Measurements from ENCODE around the gene PRPSAP1.
"Not testable (repeated sequence)": the region's sequence is repeated elsewhere in the genome, so short reads cannot be mapped to it uniquely, and the experiment has no call there.

The PRPSAP1 gene

GRCh38 chr17:76365256-76365903, 11.7 kb upstream of the PRPSAP1 start:
- no peak for DNase-seq (ENCODE audit: low read depth, low spot score)
- peaks cover 21% of the 10 kb centered on the region for H3K4me1 ChIP-seq (ENCODE audit: insufficient read depth, insufficient read length)
- H3K27me3 ChIP-seq (ENCODE audit: insufficient read depth, insufficient read length) = no peaks in the 10 kb centered on the region
- no peaks in the 10 kb centered on the region for H3K36me3 ChIP-seq (ENCODE audit: insufficient read depth, insufficient read length, low read length)
- H3K4me3 ChIP-seq (ENCODE audit: insufficient read length, low read depth) = no peak overlapping the region
- TF ChIP-seq ZNF274 (IDR thresholded peaks at IDR 0.05; ENCODE audit: low read depth, low read length) (no peak), YY1 (IDR thresholded peaks at IDR 0.05; ENCODE audit: insufficient read depth, insufficient read length) (no peak), SUZ12 (IDR thresholded peaks at IDR 0.05; ENCODE audit: extremely low read depth, insufficient read depth, insufficient read length) (no peak)
- peaks cover 17% of the 10 kb centered on the region; the same call in 1 of the 2 replicates for H3K9me3 ChIP-seq (ENCODE audit: insufficient read depth, low read length)
- no peak overlapping the region for H3K9ac ChIP-seq (ENCODE audit: insufficient read length, low read depth)

GRCh38 chr17:76363107-76363842, 9.6 kb upstream of the PRPSAP1 start:
- H3K4me3 ChIP-seq (ENCODE audit: insufficient read length, low read depth) = no peak overlapping the region
- TF ChIP-seq ZNF274 (IDR thresholded peaks at IDR 0.05; ENCODE audit: low read depth, low read length) = no peak
- no peak for TF ChIP-seq SUZ12 (IDR thresholded peaks at IDR 0.05; ENCODE audit: extremely low read depth, insufficient read depth, insufficient read length)
- TF ChIP-seq YY1 (IDR thresholded peaks at IDR 0.05; ENCODE audit: insufficient read depth, insufficient read length) = no peak
- no peak overlapping the region for H3K9ac ChIP-seq (ENCODE audit: insufficient read length, low read depth)
- no peaks in the 10 kb centered on the region for H3K36me3 ChIP-seq (ENCODE audit: insufficient read depth, insufficient read length, low read length)
- peaks cover 13% of the 10 kb centered on the region; the same call in 1 of the 2 replicates for H3K9me3 ChIP-seq (ENCODE audit: insufficient read depth, low read length)
- DNase-seq (ENCODE audit: low read depth, low spot score) = no peak
- H3K4me1 ChIP-seq (ENCODE audit: insufficient read depth, insufficient read length) = peaks cover 10% of the 10 kb centered on the region
- no peaks in the 10 kb centered on the region for H3K27me3 ChIP-seq (ENCODE audit: insufficient read depth, insufficient read length)

- no peak overlapping the region for H3K4me3 ChIP-seq (ENCODE audit: insufficient read length, low read depth)
- peaks cover 4% of the 10 kb centered on the region for H3K4me1 ChIP-seq (ENCODE audit: insufficient read depth, insufficient read length)
- H3K9me3 ChIP-seq (ENCODE audit: insufficient read depth, low read length) = no peaks in the 10 kb centered on the region
- H3K9ac ChIP-seq (ENCODE audit: insufficient read length, low read depth) = no peak overlapping the region
- H3K27me3 ChIP-seq (ENCODE audit: insufficient read depth, insufficient read length) = no peaks in the 10 kb centered on the region
- TF ChIP-seq SUZ12 (IDR thresholded peaks at IDR 0.05; ENCODE audit: extremely low read depth, insufficient read depth, insufficient read length) (no peak), YY1 (IDR thresholded peaks at IDR 0.05; ENCODE audit: insufficient read depth, insufficient read length) (no peak), ZNF274 (IDR thresholded peaks at IDR 0.05; ENCODE audit: low read depth, low read length) (no peak)
- H3K36me3 ChIP-seq (ENCODE audit: insufficient read depth, insufficient read length, low read length) = no peaks in the 10 kb centered on the region
- no peak for DNase-seq (ENCODE audit: low read depth, low spot score)
Observed at GRCh38 chr17:76360461-76360860, 6.7 kb upstream of the PRPSAP1 start.

GRCh38 chr17:76359776-76360175, 6.1 kb upstream of the PRPSAP1 start:
- not testable (repeated sequence) for H3K4me3 ChIP-seq (ENCODE audit: insufficient read length, low read depth); H3K9ac ChIP-seq (ENCODE audit: insufficient read length, low read depth); H3K27me3 ChIP-seq (ENCODE audit: insufficient read depth, insufficient read length); DNase-seq (ENCODE audit: low read depth, low spot score); H3K36me3 ChIP-seq (ENCODE audit: insufficient read depth, insufficient read length, low read length); H3K4me1 ChIP-seq (ENCODE audit: insufficient read depth, insufficient read length); H3K9me3 ChIP-seq (ENCODE audit: insufficient read depth, low read length)

- no peak overlapping the region for H3K9ac ChIP-seq (ENCODE audit: insufficient read length, low read depth)
- H3K27me3 ChIP-seq (ENCODE audit: insufficient read depth, insufficient read length) = no peaks in the 10 kb centered on the region
- no peak for DNase-seq (ENCODE audit: low read depth, low spot score)
Observed at GRCh38 chr17:76359375-76359774, 5.7 kb upstream of the PRPSAP1 start.

GRCh38 chr17:76357597-76358158, 4.0 kb upstream of the PRPSAP1 start:
- Histone ChIP-seq H3K4me3 (ENCODE audit: insufficient read length, low read depth) (no peak overlapping the region), H3K27me3 (ENCODE audit: insufficient read depth, insufficient read length) (peaks cover 4% of the 10 kb centered on the region), H3K9ac (ENCODE audit: insufficient read length, low read depth) (no peak overlapping the region)

More at GRCh38 chr17:76359375-76359774, 5.7 kb upstream of the PRPSAP1 start:
- H3K9me3 ChIP-seq (ENCODE audit: insufficient read depth, low read length) = no peaks in the 10 kb centered on the region
- TF ChIP-seq YY1 (IDR thresholded peaks at IDR 0.05; ENCODE audit: insufficient read depth, insufficient read length) (no peak), ZNF274 (IDR thresholded peaks at IDR 0.05; ENCODE audit: low read depth, low read length) (no peak)
- no peak overlapping the region for H3K4me3 ChIP-seq (ENCODE audit: insufficient read length, low read depth)
- no peaks in the 10 kb centered on the region for H3K36me3 ChIP-seq (ENCODE audit: insufficient read depth, insufficient read length, low read length)
- H3K4me1 ChIP-seq (ENCODE audit: insufficient read depth, insufficient read length) = no peaks in the 10 kb centered on the region

GRCh38 chr17:76356803-76357456, 3.2 kb upstream of the PRPSAP1 start:
- TF ChIP-seq ZNF274 (IDR thresholded peaks at IDR 0.05; ENCODE audit: low read depth, low read length) (no peak), YY1 (IDR thresholded peaks at IDR 0.05; ENCODE audit: insufficient read depth, insufficient read length) (no peak), SUZ12 (IDR thresholded peaks at IDR 0.05; ENCODE audit: extremely low read depth, insufficient read depth, insufficient read length) (no peak)
- no peak overlapping the region for H3K9ac ChIP-seq (ENCODE audit: insufficient read length, low read depth)

More at GRCh38 chr17:76357597-76358158, 4.0 kb upstream of the PRPSAP1 start:
- Histone ChIP-seq H3K4me1 (ENCODE audit: insufficient read depth, insufficient read length) (no peaks in the 10 kb centered on the region), H3K9me3 (ENCODE audit: insufficient read depth, low read length) (no peaks in the 10 kb centered on the region), H3K36me3 (ENCODE audit: insufficient read depth, insufficient read length, low read length) (no peaks in the 10 kb centered on the region)
- no peak for TF ChIP-seq SUZ12 (IDR thresholded peaks at IDR 0.05; ENCODE audit: extremely low read depth, insufficient read depth, insufficient read length)
- no peak for TF ChIP-seq YY1 (IDR thresholded peaks at IDR 0.05; ENCODE audit: insufficient read depth, insufficient read length)
- TF ChIP-seq ZNF274 (IDR thresholded peaks at IDR 0.05; ENCODE audit: low read depth, low read length) = no peak
- DNase-seq (ENCODE audit: low read depth, low spot score) = no peak

More at GRCh38 chr17:76356803-76357456, 3.2 kb upstream of the PRPSAP1 start:
- H3K27me3 ChIP-seq (ENCODE audit: insufficient read depth, insufficient read length) = peaks cover 5% of the 10 kb centered on the region
- H3K36me3 ChIP-seq (ENCODE audit: insufficient read depth, insufficient read length, low read length) = no peaks in the 10 kb centered on the region
- H3K4me1 ChIP-seq (ENCODE audit: insufficient read depth, insufficient read length) = no peaks in the 10 kb centered on the region
- H3K9me3 ChIP-seq (ENCODE audit: insufficient read depth, low read length) = no peaks in the 10 kb centered on the region
- H3K4me3 ChIP-seq (ENCODE audit: insufficient read length, low read depth) = no peak overlapping the region
- no peak for DNase-seq (ENCODE audit: low read depth, low spot score)

All from NT2/D1 (cell line).